ENCODE results near the gene CDC73.

CDC73 gene

GRCh38 chr1:193251950-193252349, 130.1 kb downstream of the CDC73 start:
- H3F3A ChIP-seq (ENCODE audit: control insufficient read depth, insufficient read depth) = no peaks in the 10 kb centered on the region
- H3K4me2 ChIP-seq (ENCODE audit: low read length) = no peak overlapping the region
- H3K27ac ChIP-seq (ENCODE audit: low read depth, low read length) = no peak overlapping the region
- no peaks in the 10 kb centered on the region for H3K9me2 ChIP-seq (replicated peaks; ENCODE audit: control insufficient read depth, low read length)
- H3K4me3 ChIP-seq (ENCODE audit: low read length) = no peak overlapping the region
- no peaks in the 10 kb centered on the region for H4K20me1 ChIP-seq (ENCODE audit: control insufficient read depth, insufficient read depth, low read depth, low read length)
- no peaks in the 10 kb centered on the region for H3K9me3 ChIP-seq (ENCODE audit: control insufficient read depth, insufficient read depth, low read length)
- no peak for TF ChIP-seq EZH2phosphoT487 (IDR thresholded peaks at IDR 0.05; ENCODE audit: borderline replicate concordance, low read length)
- no peak for TF ChIP-seq CTCF (IDR thresholded peaks at IDR 0.05; ENCODE audit: low read depth, low read length, poor library complexity, severe bottlenecking)
- H3K27me3 ChIP-seq (ENCODE audit: control insufficient read depth, low read length) = no peaks in the 10 kb centered on the region
- H3K4me1 ChIP-seq (ENCODE audit: control insufficient read depth, low read length) = no peaks in the 10 kb centered on the region
- no peaks in the 10 kb centered on the region for H3K79me2 ChIP-seq (ENCODE audit: control insufficient read depth, low read length)
- peaks cover 30% of the 10 kb centered on the region for H3K36me3 ChIP-seq (ENCODE audit: control insufficient read depth, low read length)

GRCh38 chr1:193256019-193256418, 134.2 kb downstream of the CDC73 start:
- Histone ChIP-seq H3K36me3 (ENCODE audit: control insufficient read depth, low read length) (peaks cover 12% of the 10 kb centered on the region), H3K4me1 (ENCODE audit: control insufficient read depth, low read length) (no peaks in the 10 kb centered on the region), H3K79me2 (ENCODE audit: control insufficient read depth, low read length) (no peaks in the 10 kb centered on the region), H3F3A (ENCODE audit: control insufficient read depth, insufficient read depth) (no peaks in the 10 kb centered on the region), H3K4me2 (ENCODE audit: low read length) (no peak overlapping the region), H3K27me3 (ENCODE audit: control insufficient read depth, low read length) (no peaks in the 10 kb centered on the region), H3K27ac (ENCODE audit: low read depth, low read length) (no peak overlapping the region), H3K4me3 (ENCODE audit: low read length) (no peak overlapping the region), H4K20me1 (ENCODE audit: control insufficient read depth, insufficient read depth, low read depth, low read length) (no peaks in the 10 kb centered on the region), H3K9me3 (ENCODE audit: control insufficient read depth, insufficient read depth, low read length) (no peaks in the 10 kb centered on the region), H3K9me2 (replicated peaks; ENCODE audit: control insufficient read depth, low read length) (no peaks in the 10 kb centered on the region)
- TF ChIP-seq EZH2phosphoT487 (IDR thresholded peaks at IDR 0.05; ENCODE audit: borderline replicate concordance, low read length) (no peak), CTCF (IDR thresholded peaks at IDR 0.05; ENCODE audit: low read depth, low read length, poor library complexity, severe bottlenecking) (no peak)

GRCh38 chr1:193259636-193260035, 137.8 kb downstream of the CDC73 start:
- H3K79me2 ChIP-seq (ENCODE audit: control insufficient read depth, low read length) = no peaks in the 10 kb centered on the region
- TF ChIP-seq CTCF (IDR thresholded peaks at IDR 0.05; ENCODE audit: low read depth, low read length, poor library complexity, severe bottlenecking) (no peak), EZH2phosphoT487 (IDR thresholded peaks at IDR 0.05; ENCODE audit: borderline replicate concordance, low read length) (no peak)
- no peak overlapping the region for H3K27ac ChIP-seq (ENCODE audit: low read depth, low read length)

More at GRCh38 chr1:193259636-193260035, 137.8 kb downstream of the CDC73 start:
- Histone ChIP-seq H4K20me1 (ENCODE audit: control insufficient read depth, insufficient read depth, low read depth, low read length) (no peaks in the 10 kb centered on the region), H3K4me1 (ENCODE audit: control insufficient read depth, low read length) (no peaks in the 10 kb centered on the region), H3F3A (ENCODE audit: control insufficient read depth, insufficient read depth) (no peaks in the 10 kb centered on the region), H3K36me3 (ENCODE audit: control insufficient read depth, low read length) (peaks cover 4% of the 10 kb centered on the region; the same call in 1 of the 2 replicates), H3K4me3 (ENCODE audit: low read length) (no peak overlapping the region), H3K9me3 (ENCODE audit: control insufficient read depth, insufficient read depth, low read length) (no peaks in the 10 kb centered on the region), H3K9me2 (replicated peaks; ENCODE audit: control insufficient read depth, low read length) (no peaks in the 10 kb centered on the region), H3K4me2 (ENCODE audit: low read length) (no peak overlapping the region), H3K27me3 (ENCODE audit: control insufficient read depth, low read length) (no peaks in the 10 kb centered on the region)
